ENCODE results near the gene GATAD2A. TPM values are rescaled to one million over a fixed set of nuclear protein-coding genes. Genes with fewer than 3 reads are reported as not detected.

GATAD2A gene
- total and polyA plus RNA-seq, 2 of the 13 experiments (the other 11 are each of a cell fraction or from before 2014, with no cell fraction given) = 16.8 to 28.6 TPM

DNA sequence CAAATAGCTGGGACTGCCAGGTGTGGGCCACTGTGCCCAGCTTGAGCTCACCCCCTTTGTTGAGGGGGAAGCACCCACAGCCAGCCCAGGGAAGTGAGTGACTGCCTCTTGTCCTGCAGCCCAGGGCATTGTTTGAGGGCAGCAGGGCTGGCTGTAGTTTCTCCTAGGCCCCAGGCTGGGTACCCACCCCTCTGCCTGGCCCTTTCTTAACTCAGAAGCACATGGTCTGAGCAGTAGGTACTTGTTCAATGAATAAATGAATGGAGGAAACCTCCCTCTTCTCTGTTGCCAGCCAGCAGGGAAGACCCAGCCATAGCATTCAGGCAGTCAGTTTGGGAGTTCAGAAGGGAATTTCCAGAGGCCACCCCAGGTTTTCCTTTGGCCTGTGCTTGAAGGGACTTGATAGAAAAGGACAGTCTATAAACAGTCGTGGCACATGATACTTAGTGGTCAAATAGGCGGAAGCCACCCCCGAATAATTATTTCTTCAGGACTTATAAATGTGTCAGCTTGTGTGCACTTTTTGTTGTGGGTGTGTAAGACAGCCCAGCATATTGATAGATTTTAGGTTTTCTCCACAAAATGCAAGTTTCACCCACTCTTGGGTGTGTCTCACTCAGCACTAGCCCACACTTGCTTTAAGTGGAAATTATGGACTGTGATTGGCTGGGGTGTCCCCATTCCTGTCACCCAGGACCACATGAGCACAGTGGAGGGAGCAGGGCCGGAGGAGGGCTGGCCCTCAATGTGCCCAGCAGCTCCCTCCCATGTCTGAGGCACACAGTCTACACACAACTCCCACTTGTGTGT lies 33.1 kb downstream of the GATAD2A start:
- WGBS (ENCODE audit: low lambda C conversion rate) = 94% methylated on average over 4 of the region's 4 CpGs
- no peak for FAIRE-seq
- no peak overlapping the region for H3K27ac ChIP-seq (ENCODE audit: extremely low read length, insufficient read depth, low read length)
- H3K79me2 ChIP-seq (ENCODE audit: insufficient read depth, low read length) = peaks cover 82% of the 10 kb centered on the region
- H3K9ac ChIP-seq (ENCODE audit: insufficient read depth, low read depth, low read length) = no peak overlapping the region
- no peaks in the 10 kb centered on the region for H3K27me3 ChIP-seq (ENCODE audit: control insufficient read depth in 1 of 2, insufficient read depth in 2 of 2, low read length in 2 of 2)
- intact Hi-C loops (cut with micrococcal nuclease; ENCODE audit: unreplicated experiment) (no loop called here), in situ Hi-C loops (cut with HindIII; ENCODE audit: extremely low pct_ligation_motif_present, low pct_unique_long_range_greater_than_20kb) (no loop called here)
- BruUV-seq (replicated peaks) = no TSS peak
- peaks cover 4 to 8% of the 10 kb centered on the region in 2 experiments; a peak in 4 of 5 replicates for H3K36me3 ChIP-seq (replicated peaks in 1 of 2; ENCODE audit: control insufficient read depth in 1 of 2, insufficient read depth in 2 of 2, low read length in 2 of 2)
- no peak overlapping the region for H3K4me2 ChIP-seq (ENCODE audit: low read depth, low read length)
- TF ChIP-seq ZNF589 (CRISPR knock-in tag; conservative IDR thresholded peaks at IDR 0.05) (no peak), PHF20 (CRISPR knock-in tag; IDR thresholded peaks at IDR 0.05) (no peak), NFKBIZ (CRISPR knock-in tag; IDR thresholded peaks at IDR 0.05) (no peak), MXI1 (IDR thresholded peaks at IDR 0.05; ENCODE audit: borderline replicate concordance, low read depth, low read length) (no peak), HMGA1 (CRISPR knock-in tag; conservative IDR thresholded peaks at IDR 0.05) (no peak), NCOA5 (CRISPR knock-in tag; IDR thresholded peaks at IDR 0.05) (no peak), HCFC1 (IDR thresholded peaks at IDR 0.05; ENCODE audit: low read depth, low read length) (no peak)
- TF ChIP-seq, protein P1, sequence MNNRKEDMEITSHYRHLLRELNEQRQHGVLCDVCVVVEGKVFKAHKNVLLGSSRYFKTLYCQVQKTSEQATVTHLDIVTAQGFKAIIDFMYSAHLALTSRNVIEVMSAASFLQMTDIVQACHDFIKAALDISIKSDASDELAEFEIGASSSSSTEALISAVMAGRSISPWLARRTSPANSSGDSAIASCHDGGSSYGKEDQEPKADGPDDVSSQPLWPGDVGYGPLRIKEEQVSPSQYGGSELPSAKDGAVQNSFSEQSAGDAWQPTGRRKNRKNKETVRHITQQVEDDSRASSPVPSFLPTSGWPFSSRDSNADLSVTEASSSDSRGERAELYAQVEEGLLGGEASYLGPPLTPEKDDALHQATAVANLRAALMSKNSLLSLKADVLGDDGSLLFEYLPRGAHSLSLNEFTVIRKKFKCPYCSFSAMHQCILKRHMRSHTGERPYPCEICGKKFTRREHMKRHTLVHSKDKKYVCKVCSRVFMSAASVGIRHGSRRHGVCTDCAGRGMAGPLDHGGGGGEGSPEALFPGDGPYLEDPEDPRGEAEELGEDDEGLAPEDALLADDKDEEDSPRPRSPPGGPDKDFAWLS (CRISPR knock-in tag; IDR thresholded peaks at IDR 0.05; ENCODE audit: borderline replicate concordance) = no peak
- TF ChIP-seq, protein P2, sequence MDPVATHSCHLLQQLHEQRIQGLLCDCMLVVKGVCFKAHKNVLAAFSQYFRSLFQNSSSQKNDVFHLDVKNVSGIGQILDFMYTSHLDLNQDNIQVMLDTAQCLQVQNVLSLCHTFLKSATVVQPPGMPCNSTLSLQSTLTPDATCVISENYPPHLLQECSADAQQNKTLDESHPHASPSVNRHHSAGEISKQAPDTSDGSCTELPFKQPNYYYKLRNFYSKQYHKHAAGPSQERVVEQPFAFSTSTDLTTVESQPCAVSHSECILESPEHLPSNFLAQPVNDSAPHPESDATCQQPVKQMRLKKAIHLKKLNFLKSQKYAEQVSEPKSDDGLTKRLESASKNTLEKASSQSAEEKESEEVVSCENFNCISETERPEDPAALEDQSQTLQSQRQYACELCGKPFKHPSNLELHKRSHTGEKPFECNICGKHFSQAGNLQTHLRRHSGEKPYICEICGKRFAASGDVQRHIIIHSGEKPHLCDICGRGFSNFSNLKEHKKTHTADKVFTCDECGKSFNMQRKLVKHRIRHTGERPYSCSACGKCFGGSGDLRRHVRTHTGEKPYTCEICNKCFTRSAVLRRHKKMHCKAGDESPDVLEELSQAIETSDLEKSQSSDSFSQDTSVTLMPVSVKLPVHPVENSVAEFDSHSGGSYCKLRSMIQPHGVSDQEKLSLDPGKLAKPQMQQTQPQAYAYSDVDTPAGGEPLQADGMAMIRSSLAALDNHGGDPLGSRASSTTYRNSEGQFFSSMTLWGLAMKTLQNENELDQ (CRISPR knock-in tag; IDR thresholded peaks at IDR 0.05; ENCODE audit: borderline replicate concordance) = no peak
- H3K9me3 ChIP-seq (ENCODE audit: low read length) = no peaks in the 10 kb centered on the region
- H3K4me3 ChIP-seq (replicated peaks in 1 of 3; ENCODE audit: insufficient read depth in 1 of 3, low read depth in 2 of 3, low read length in 3 of 3) = no peak overlapping the region
- no peak overlapping the region for H2AFZ ChIP-seq (ENCODE audit: low read length)
- ChIA-PET POLR2A (no interaction called here), CTCF (ENCODE audit: low intra/inter-chr PET ratio, low total read pairs) (no interaction called here)
- DNase-seq (ENCODE audit: low spot score) = no peak
- H3K4me1 ChIP-seq (ENCODE audit: insufficient read depth, low read length) = peaks cover 31% of the 10 kb centered on the region
- no peak for ATAC-seq
- peaks cover 14% of the 10 kb centered on the region for H4K20me1 ChIP-seq (ENCODE audit: insufficient read depth, low read length)
